Tibial nerve (tissue), 4 donors: Measurements from ENCODE around the gene LSS.

Source experiments
- CTCF ChIP-seq, 5 experiments: fragments of 200-600 bp in 3 of 5; fragments of 450-650 bp in 2 of 5; sonication (generic) in 3 of 5; IDR thresholded peaks; one replicate each; pipeline ENCODE4 v1.5.1; 2016 to 2019; ENCODE audit warnings: antibody characterized with exemption in 5 of 5, mild to moderate bottlenecking in 3 of 5, moderate library complexity in 2 of 5
- EP300 ChIP-seq, 2 donors: sonication (generic); formaldehyde crosslinking; IDR thresholded peaks; one replicate each; pipeline ENCODE4 v1.6.1; 2017; ENCODE audit warnings: antibody characterized with exemption in 2 of 2, mild to moderate bottlenecking in 1 of 2

- TF ChIP-seq EP300 (IDR thresholded peaks at IDR 0.05), result no peak
- TF ChIP-seq CTCF (IDR thresholded peaks at IDR 0.05), result no peak
These were observed 696 bp downstream of the LSS start for GRCh38 chr21:46227811-46228344.
